ENCODE measurements around the gene MCRIP1.

The MCRIP1 gene

DNA sequence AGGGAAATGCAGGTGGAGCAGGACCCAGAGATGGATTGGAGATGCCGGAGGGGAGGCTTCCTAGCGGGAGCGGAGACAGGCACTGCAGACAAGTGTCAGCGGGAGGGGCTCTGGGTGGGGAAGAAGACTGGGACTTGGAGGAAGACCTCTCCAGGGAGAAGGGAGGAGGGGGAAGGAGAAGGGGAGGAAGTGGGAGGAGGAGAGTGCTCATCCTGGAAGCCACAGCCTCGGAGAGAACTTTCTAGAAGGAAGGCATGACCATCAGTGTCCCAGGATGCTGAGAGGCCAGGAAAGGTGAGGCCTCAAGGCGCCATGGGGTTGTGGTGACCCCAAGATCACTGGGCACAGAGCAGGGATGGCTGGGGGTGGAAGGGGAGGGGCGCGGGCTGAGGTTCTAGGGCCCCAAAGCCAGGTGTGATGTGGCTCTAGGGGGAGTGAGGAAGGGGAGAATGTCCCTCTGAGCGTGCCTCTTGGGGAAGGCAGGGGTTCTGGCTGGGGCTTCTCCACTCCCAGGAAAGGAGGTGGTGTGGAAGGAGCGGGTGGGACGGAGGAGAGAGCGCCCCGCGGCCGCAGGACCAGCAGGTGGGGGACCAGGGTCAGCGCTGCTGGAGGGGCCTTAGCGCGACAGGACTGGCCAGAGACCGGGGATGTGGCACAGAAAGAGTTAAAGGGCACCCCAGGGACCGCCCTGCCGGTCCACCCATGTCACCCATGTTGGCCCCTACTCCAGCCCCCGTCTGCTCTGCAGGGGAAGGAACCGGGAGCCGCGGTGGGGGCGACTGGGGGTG, 30.0 kb downstream of the MCRIP1 start:
- no peak for DNase-seq

DNA sequence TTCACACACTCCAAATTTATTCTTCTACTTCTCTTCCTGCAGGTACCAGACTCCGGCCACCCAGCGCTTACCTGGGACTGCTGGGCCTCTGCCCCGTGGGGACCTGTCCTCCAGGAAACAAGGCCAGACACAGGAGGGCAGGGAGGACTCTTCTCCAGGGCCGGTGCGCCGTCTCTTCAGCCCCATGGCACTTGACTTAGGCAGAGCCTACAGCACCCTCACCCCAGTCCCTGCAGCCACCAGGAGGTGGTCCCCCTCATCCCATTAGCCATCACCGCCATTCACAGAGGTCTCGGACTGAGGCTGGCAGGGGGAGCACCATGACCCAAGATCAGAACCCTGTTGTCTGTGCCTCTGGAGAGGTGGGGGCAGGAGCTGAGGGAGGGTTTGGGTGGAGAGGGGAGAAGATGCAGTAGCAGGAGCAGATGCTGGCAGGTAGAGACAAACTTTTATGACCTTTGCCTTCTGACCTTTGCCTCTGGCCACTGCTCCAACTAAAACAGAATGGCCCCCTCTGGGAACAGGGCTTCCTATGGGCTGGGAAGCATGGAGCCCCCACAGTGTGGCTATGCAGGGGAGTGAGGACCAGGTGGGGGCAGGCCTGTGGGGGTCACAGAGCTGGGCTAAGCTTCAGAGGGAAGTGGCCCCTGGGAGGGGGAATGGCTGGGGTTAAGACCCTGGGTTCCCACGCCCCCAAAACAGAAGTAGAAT, 30.9 kb downstream of the MCRIP1 start:
- DNase-seq = no peak

DNA sequence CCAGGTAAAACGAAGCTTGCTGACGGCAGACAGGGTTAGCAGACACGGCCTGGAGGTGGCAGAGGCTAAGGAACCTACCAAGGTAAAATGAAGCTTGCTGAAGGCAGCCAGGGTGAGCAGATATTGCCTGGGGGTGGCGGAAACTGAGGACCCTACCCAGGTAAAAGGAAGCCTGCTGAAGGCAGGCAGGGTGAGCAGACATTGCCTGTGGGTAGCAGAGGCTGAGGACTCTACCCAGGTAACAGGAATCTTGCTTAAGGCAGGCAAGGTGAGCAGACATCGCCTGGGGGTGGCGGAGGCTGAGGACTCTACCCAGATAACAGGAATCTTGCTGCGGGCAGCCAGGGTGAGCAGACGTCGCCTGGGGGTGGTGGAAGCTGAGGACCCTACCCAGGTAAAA, 31.8 kb downstream of the MCRIP1 start:
- DNase-seq = no peak

DNA sequence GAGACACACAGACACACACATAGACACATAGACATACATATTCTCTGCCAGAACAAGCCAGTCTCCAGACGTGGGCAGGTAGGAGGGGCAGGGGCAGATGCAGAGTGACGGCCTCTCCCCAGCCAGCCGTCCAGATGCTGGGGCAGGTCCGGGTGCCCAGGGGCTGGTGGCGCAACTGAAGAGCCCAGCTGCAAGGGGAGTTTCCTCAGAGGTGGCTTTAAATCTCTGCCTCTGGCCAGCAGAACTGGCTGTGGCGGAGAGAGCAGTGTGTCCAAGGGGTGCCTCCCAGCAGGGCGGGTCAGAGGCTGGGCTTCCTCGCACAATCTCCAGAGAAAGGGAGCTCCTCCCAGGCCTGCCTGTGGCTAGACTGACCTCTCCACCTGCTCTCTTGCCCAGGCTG, 38.6 kb downstream of the MCRIP1 start:
- no peak for DNase-seq

DNA sequence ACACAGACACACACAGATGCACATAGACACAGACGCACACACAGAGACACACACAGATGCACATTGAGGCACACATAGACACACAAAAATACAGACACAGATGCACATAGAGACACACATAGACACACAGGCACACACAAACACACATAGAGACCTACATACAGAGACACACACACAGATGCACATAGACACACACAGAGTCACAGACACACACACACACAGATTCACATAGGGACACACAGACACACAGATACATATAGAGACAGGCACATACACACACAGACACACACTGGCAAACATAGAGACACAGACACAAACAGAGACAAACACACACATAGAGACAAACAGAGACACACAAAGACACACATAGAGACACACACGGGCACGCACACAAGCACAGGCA, 39.0 kb downstream of the MCRIP1 start:
- DNase-seq = no peak

DNA sequence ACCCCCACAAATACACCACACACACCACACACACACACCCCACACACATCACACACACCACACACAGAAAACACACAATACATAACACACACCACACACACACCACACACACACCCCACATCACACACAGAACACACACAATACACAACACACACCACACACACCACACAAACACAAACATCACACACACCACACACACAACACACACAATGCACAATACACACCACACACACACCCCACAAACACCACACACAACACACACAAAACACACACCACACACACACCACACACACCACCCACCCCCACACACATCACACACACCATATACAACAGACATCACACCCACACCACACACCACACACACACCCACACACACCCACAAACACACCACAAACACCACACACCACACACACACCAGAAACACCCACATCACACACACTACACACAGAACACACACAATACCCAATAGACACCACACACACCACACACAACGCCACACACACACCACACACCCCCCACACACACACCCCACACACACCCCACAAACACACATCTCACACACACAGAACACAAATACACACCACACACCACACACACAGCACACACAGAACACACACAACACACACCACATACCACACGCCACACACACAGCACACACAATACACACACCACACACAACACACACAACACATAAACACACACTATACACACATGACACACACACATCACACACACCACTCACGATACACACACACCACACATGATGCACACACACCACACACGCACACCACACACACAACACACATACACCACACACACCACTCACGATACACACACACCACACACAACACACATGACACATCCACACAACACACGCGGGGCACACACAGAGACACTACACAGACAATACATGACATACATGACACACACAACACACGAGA, 40.1 kb downstream of the MCRIP1 start:
- DNase-seq = no peak

All from NCI-H1436 (cell line).